ENCODE measurements around the gene PPP1R2B.
A peak's percentile ranks its signal among the peaks of the same experiment; 100 is the strongest.

DNA sequence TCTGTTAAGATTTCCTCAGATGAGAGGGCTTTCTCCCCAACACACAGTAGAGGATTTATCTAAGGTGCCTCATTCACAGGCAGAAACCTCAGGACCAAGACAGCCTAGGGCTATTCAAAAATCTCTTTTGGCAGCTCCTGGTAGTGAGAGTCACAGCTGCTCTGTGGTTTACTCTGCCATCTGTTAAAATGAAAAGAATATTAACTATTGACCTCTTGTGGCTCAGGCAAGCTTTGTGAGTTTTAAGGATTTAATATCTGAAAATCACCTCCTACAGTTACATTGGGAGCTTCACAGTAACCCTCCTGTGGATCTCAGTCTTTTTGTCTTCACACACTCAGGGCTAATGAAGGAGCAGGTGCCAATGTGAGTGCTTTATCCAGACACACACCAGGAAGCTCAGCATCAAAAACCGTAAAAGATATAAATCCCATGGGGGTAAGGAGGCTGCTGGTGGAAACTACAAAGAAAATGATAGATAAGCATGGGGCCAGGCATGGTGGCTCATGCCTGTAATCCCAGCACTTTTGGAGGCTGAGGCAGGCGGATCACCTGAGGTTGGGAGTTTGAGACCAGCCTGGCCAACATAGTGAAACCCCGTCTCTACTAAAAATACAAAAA lies 29.7 kb downstream of the PPP1R2B start:
- TF ChIP-seq, protein P1, sequence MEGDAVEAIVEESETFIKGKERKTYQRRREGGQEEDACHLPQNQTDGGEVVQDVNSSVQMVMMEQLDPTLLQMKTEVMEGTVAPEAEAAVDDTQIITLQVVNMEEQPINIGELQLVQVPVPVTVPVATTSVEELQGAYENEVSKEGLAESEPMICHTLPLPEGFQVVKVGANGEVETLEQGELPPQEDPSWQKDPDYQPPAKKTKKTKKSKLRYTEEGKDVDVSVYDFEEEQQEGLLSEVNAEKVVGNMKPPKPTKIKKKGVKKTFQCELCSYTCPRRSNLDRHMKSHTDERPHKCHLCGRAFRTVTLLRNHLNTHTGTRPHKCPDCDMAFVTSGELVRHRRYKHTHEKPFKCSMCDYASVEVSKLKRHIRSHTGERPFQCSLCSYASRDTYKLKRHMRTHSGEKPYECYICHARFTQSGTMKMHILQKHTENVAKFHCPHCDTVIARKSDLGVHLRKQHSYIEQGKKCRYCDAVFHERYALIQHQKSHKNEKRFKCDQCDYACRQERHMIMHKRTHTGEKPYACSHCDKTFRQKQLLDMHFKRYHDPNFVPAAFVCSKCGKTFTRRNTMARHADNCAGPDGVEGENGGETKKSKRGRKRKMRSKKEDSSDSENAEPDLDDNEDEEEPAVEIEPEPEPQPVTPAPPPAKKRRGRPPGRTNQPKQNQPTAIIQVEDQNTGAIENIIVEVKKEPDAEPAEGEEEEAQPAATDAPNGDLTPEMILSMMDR (IDR thresholded peaks at IDR 0.05; ENCODE audit: low read length): peak; percentile 23; the same call in 1 of the 2 replicates
- no peak for TF ChIP-seq EZH2 (optimal IDR thresholded peaks at IDR 0.05; ENCODE audit: low read depth, low read length)

Data from MM.1S (cell line).